HG03097 (cell line): ENCODE data around the gene VRTN.
"Not testable (repeated sequence)": the region's sequence is repeated elsewhere in the genome, so short reads cannot be mapped to it uniquely, and the experiment has no call there.

Experiments
- ATAC-seq: cut with Tn5 transposase; IDR thresholded peaks from one replicate; pipeline ENCODE4 v1.9.1; 2021; ENCODE audit not compliant: unreplicated experiment, low FRiP score

VRTN gene

GRCh38 chr14:74348735-74349463 is 628 bp downstream of the VRTN start:
- ATAC-seq: no peak

- ATAC-seq: no peak
These were observed 1.5 kb downstream of the VRTN start for GRCh38 chr14:74349757-74350156.

- ATAC-seq: no peak
These were observed 2.1 kb downstream of the VRTN start for GRCh38 chr14:74350211-74350927.

GRCh38 chr14:74350928-74351323 is 2.7 kb downstream of the VRTN start:
- ATAC-seq: no peak

- ATAC-seq: no peak
These were observed 8.8 kb downstream of the VRTN start for GRCh38 chr14:74356892-74357575.

GRCh38 chr14:74357585-74357984 is 9.3 kb downstream of the VRTN start:
- ATAC-seq: no peak

GRCh38 chr14:74358176-74358829 is 10.0 kb downstream of the VRTN start:
- no peak for ATAC-seq

- ATAC-seq: no peak
These were observed 11.9 kb downstream of the VRTN start for GRCh38 chr14:74360163-74360562.

- no peak for ATAC-seq
These were observed 14.2 kb downstream of the VRTN start for GRCh38 chr14:74362361-74362915.

- ATAC-seq: no peak
These were observed 16.1 kb downstream of the VRTN start for GRCh38 chr14:74364271-74364880.

GRCh38 chr14:74368026-74368425 is 19.8 kb downstream of the VRTN start:
- ATAC-seq: no peak

- no peak for ATAC-seq
These were observed 20.2 kb downstream of the VRTN start for GRCh38 chr14:74368441-74368840.

- ATAC-seq: no peak
These were observed 29.9 kb downstream of the VRTN start for GRCh38 chr14:74377976-74378690.

GRCh38 chr14:74380172-74380571 is 31.9 kb downstream of the VRTN start:
- no peak for ATAC-seq

GRCh38 chr14:74380845-74381244 is 32.6 kb downstream of the VRTN start:
- no peak for ATAC-seq

GRCh38 chr14:74381571-74381970 is 33.3 kb downstream of the VRTN start:
- not testable (repeated sequence) for ATAC-seq

- ATAC-seq: no peak
These were observed 34.0 kb downstream of the VRTN start for GRCh38 chr14:74382231-74382630.

GRCh38 chr14:74389980-74390379 is 41.7 kb downstream of the VRTN start:
- no peak for ATAC-seq

GRCh38 chr14:74390505-74390904 is 42.2 kb downstream of the VRTN start:
- ATAC-seq: not testable (repeated sequence)

GRCh38 chr14:74391479-74391878 is 43.2 kb downstream of the VRTN start:
- no peak for ATAC-seq
